GM12892 (cell line): Measurements from ENCODE around the gene TMEM82.

Experiments used
- DNase-seq: peaks from one replicate; pipeline ENCODE4 v3.0.0; 2011; ENCODE audit not compliant: insufficient read length
- FAIRE-seq: peaks from 2 replicates; lab custom pipeline; 2011; peaks lifted over from hg19 to GRCh38; lab: Jason Lieb, UNC
- POLR2A ChIP-seq: IDR thresholded peaks from 2 replicates; pipeline ENCODE4 v1.6.1; 2011; ENCODE audit warnings: low read depth, low read length, control low read depth
- POLR2AphosphoS5 ChIP-seq: IDR thresholded peaks from 2 replicates; pipeline ENCODE4 v1.6.1; 2011; ENCODE audit warnings: low read depth, low read length, control low read depth
- TAF1 ChIP-seq: IDR thresholded peaks from 2 replicates; pipeline ENCODE4 v1.6.1; 2011; ENCODE audit warnings: low read depth, mild to moderate bottlenecking, control low read depth, low read length, borderline replicate concordance

TMEM82 gene

DNA sequence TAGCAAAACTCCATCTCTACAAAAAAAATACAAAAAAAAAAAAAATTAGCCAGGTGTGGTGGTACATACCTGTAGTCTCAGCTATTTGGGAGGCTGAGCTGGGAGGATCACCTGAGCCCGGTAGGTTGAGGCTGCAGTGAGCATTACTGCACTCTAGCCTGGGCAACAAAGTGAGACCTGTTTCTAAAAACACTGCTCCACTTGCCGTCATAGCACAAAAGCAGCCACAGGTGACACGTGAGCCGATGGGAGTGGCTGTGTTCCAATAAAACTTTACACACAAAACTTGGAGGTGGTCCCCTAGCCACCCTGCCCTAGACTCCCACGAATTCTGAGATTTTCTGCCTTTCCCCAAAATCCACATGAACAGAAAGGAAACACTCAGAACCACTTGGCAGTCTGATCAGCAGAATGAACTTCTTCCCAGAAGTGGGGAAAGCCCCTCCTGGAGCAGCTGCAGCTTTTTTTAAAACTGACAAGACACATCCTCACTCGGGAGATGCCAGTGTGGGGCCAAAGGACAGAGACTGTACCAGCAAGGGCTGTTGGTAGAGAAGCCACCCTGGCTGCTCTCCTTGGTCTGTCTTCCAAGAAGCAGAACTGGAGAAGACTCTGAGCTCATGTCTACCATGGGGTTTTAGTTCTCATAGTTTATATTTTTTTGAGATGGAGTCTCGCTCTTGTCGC lies 34.9 kb upstream of the TMEM82 start:
- FAIRE-seq: no peak
- no peak for DNase-seq
- TF ChIP-seq TAF1 (no peak), POLR2A (no peak), POLR2AphosphoS5 (no peak)

DNA sequence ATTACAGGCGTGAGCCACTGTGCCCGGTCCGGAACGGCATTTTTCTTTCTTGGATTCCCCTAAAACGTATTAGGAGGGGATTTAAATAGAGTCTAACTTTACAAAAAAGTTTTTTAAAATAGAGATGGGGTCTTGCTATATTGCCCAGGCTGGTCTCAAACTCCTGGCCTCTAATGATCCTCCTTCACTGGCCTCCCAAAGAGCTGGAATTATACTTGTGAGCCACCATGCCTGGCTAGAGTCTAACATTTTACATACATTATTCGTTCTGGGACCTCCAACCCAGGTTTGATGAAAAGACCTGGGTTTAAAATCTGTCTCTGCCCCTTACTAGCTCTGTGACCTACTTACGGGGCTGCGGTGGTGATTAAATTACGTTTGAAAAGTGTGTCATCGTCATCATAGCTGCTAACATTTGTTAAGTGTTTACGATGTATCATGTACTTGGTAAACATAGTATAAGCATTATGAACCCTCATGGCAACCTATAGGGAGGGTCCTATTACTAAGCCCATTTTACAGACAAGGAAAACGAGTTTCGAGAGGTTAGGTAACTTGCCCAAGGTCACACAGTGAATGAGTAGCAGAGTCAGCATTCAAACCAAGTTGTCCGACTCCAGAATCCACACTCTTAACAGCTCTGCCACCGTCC lies 33.7 kb upstream of the TMEM82 start:
- TF ChIP-seq POLR2AphosphoS5 (no peak), TAF1 (no peak), POLR2A (no peak)
- DNase-seq: no peak
- FAIRE-seq: no peak

DNA sequence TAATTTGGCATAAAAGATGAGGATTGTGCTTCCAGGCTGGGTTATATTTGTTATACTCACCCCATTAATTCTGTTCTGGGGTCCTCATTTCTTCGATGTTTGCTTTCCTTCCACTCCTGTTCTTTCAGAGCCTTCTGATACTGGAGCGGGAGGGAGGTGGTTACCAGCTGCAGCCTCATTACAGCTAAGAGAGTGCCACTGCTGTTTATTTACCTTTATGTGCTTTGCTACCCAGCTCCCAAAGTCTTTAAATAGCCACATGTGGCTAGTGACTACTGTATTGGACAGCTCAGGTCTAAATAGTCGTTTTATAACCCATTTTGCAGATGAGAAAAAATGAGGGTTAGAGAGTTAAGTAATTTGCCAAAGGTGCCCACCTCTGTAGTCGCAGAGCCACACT lies 33.1 kb upstream of the TMEM82 start:
- FAIRE-seq (no peak), DNase-seq (no peak)
- TF ChIP-seq TAF1: no peak
- no peak for TF ChIP-seq POLR2AphosphoS5
- no peak for TF ChIP-seq POLR2A

GRCh38 chr1:15712168-15712567 lies 30.1 kb upstream of the TMEM82 start:
- DNase-seq (no peak), FAIRE-seq (no peak)
- no peak for TF ChIP-seq TAF1
- TF ChIP-seq POLR2A: no peak
- TF ChIP-seq POLR2AphosphoS5: no peak

GRCh38 chr1:15714406-15715136 lies 27.7 kb upstream of the TMEM82 start:
- TF ChIP-seq POLR2AphosphoS5 (no peak), TAF1 (no peak), POLR2A (no peak)
- DNase-seq (no peak), FAIRE-seq (no peak)

DNA sequence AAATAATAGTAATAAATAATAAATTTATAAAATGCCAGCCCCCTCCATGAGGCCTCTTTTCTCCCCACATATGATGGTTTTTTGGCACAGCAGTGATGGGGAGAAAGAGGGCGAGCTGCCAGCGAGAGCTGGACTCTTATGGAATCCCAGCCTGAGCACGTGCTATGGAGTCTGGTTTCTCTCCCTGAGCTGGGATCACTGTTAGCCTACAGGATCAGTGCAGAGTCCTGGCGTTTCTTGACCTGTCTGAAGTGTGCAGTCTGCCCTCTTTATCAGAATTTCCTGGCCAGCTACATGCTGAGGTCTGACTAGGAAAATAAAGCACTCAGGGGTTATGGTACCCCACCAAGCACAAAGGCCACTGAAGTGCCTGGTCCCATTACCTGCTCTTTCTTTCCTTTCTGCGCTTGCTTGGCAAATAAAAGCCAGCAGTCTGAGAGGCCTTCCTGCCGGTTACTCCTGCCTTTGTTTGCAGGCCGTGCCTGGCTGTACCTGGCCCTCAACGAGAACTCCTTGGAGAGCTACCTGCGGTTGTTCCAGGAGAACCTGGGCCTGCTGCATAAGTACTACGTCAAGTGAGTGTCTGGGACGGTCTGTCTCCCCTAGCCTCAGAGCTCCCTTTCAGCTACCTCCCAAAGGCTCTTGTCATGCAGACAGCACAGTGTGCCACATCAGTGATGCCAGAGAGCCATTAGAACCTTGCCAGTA lies 24.7 kb upstream of the TMEM82 start:
- DNase-seq (no peak), FAIRE-seq (no peak)
- no peak for TF ChIP-seq TAF1
- no peak for TF ChIP-seq POLR2AphosphoS5
- no peak for TF ChIP-seq POLR2A

DNA sequence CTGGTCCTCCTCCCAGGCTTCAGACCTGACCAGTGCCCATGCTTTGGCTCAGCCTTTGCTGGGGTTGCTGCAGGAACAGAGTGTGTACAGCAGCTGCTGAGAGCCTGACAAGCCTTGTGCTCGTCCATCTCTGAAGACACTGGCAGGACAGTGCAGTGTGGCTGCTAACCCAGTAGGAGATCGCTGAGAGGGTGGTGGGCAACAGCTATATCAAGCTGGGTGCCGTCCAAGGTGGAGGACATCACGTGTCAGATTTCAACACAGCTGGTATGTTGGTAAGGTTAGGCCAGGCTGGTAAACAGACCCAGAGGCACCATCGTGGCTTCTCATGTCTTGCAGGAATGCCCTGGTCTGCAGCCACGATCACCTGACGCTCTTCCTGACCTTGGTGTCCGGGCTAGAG lies 24.1 kb upstream of the TMEM82 start:
- DNase-seq: no peak
- TF ChIP-seq POLR2A (no peak), POLR2AphosphoS5 (no peak), TAF1 (no peak)
- no peak for FAIRE-seq

DNA sequence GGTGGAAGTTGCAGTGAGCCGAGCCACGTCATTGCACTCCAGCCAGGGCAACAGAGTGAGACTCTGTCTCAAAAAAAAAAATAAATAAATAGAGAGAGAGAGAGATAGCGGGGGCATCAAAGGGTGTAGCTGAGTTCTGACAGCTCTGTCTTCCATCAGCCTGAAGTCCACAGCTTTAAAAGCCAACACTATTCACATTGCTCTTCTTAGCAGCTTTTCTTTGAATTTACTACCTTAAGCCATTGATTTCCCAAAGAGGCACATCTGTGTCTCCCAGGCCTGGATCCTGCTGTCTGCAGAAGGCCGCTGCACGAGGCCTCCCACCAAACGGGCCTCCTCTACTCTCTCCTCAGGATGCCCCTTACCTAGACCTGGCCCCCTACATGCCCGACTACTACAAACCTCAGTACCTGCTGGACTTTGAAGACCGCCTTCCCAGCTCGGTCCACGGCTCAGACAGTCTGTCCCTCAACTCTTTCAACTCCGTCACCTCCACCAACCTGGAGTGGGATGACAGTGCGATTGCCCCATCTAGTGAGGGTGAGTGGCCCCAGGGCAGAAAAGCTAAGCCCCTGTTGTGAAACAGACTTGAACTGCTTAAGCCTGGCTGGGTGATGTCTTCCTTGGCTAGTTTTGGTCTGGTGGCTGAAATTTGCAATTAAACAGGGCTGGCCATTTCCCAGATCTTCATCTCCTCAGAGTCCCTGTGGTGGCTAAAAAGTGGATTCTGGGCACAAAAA lies 22.7 kb upstream of the TMEM82 start:
- TF ChIP-seq TAF1 (no peak), POLR2A (no peak)
- no peak for FAIRE-seq
- DNase-seq: no peak

DNA sequence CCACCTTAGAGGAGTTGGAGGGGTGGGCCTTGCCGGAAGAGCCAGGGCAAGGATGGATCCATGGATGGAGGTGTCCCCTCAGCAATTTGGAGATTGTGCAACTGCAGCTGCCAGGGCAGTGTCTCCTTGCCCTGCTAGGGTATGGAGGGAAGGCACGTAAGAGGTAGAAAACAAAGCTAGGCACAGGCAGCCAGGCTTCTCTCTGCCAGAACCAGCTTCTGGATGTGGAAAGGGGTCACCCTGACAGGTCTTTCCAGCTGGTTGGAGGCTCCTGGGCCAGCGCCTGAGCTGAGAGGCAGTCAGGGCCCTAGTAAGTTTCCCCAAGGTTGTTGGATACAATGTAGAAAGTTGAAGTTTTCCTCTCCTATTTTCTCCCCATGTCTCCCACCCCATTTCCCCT lies 21.4 kb upstream of the TMEM82 start:
- no peak for DNase-seq
- no peak for TF ChIP-seq POLR2A
- no peak for TF ChIP-seq TAF1
- FAIRE-seq: no peak

GRCh38 chr1:15722411-15722810 lies 19.9 kb upstream of the TMEM82 start:
- FAIRE-seq (no peak), DNase-seq (no peak)
- TF ChIP-seq POLR2AphosphoS5 (no peak), TAF1 (no peak), POLR2A (no peak)

DNA sequence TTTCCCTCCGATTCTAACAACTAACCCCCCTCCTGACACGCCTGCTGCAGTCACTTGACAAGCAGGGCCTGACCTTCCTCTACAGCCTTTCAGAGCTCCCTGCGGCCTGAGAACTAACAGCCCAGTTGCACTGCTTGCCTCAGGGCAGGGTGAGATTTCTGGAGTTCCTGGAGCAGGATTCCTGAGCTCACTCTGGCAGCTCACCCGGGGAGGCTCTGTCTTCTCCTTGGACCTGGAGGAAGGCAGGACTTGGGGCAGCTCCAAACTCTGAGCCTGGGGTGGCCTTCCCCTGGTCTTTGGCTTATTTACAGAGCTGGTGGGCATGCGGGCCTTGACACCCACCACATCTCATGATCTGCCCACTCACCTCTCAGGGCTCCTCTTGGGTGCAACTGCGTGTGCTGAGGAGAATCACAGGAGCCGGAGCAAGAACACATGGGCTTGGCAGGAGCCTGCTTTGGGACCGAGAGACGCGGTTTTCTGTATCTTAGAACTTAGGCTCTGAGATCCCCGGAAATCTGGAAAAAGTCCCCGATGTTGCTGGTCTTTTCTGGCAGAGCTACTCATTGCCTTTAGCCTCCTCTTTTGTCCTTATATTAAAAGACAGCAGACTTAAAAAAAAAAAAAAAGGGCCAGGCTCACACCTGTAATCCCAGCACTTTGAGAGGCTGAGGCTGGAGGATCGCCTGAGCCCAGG lies 19.3 kb upstream of the TMEM82 start:
- DNase-seq: no peak
- no peak for FAIRE-seq
- TF ChIP-seq POLR2A: no peak
- no peak for TF ChIP-seq TAF1
- no peak for TF ChIP-seq POLR2AphosphoS5
